GM18505 (cell line): Measurements from ENCODE around the gene GALT.
A peak's percentile ranks its signal among the peaks of the same experiment; 100 is the strongest.

Experiments
- ATAC-seq: cut with Tn5 transposase; IDR thresholded peaks from one replicate; pipeline ENCODE4 v1.9.1; 2021; ENCODE audit not compliant: unreplicated experiment
- POLR2A ChIP-seq: IDR thresholded peaks from 4 replicates; pipeline ENCODE4 v1.6.1; 2011; ENCODE audit warnings: borderline replicate concordance; ENCODE audit not compliant: insufficient read depth, insufficient read length; ENCODE audit errors: extremely low read depth

The GALT gene

GRCh38 chr9:34646211-34647083 is at the start of gene GALT:
GALT (plus strand) TSS chr9:34646675; CDS start chr9:34646705, 30 bp downstream.
- TF ChIP-seq POLR2A, result peak; percentile 81
- peak; percentile 89 for ATAC-seq

GRCh38 chr9:34599546-34599945 is 46.9 kb upstream of the GALT start:
- ATAC-seq, result no peak
- no peak for TF ChIP-seq POLR2A

GRCh38 chr9:34600908-34601307 is 45.6 kb upstream of the GALT start:
- no peak for TF ChIP-seq POLR2A
- ATAC-seq, result no peak

GRCh38 chr9:34601937-34602573 is 44.4 kb upstream of the GALT start:
- ATAC-seq, result no peak
- no peak for TF ChIP-seq POLR2A

GRCh38 chr9:34603610-34604231 is 42.8 kb upstream of the GALT start:
- ATAC-seq, result no peak
- TF ChIP-seq POLR2A, result no peak

GRCh38 chr9:34606190-34606589 is 40.3 kb upstream of the GALT start:
- TF ChIP-seq POLR2A, result no peak
- no peak for ATAC-seq

- ATAC-seq, result no peak
- no peak for TF ChIP-seq POLR2A
Measured at GRCh38 chr9:34606905-34607304, 39.6 kb upstream of the GALT start.

GRCh38 chr9:34607331-34607730 is 39.1 kb upstream of the GALT start:
- no peak for TF ChIP-seq POLR2A
- ATAC-seq, result no peak

- ATAC-seq, result no peak
- no peak for TF ChIP-seq POLR2A
Measured at GRCh38 chr9:34610434-34611206, 35.9 kb upstream of the GALT start.

GRCh38 chr9:34611251-34611810 is 35.1 kb upstream of the GALT start:
- TF ChIP-seq POLR2A, result no peak
- no peak for ATAC-seq

- TF ChIP-seq POLR2A, result peak; percentile 93
- ATAC-seq, result peak; percentile 93
Measured at GRCh38 chr9:34611811-34612787, 34.4 kb upstream of the GALT start, which contains the start of gene RPP25L. RPP25L (minus strand) TSS chr9:34612097; CDS start chr9:34611296, 801 bp downstream.
